ENCODE results near the gene GPC5.

GPC5 gene

GRCh38 chr13:91693466-91693865, 295.0 kb downstream of the GPC5 start:
- no peak for DNase-seq

GRCh38 chr13:91698308-91698707, 299.9 kb downstream of the GPC5 start:
- Histone ChIP-seq H3K4me1 (ENCODE audit: control insufficient read depth in 1 of 2, insufficient read depth in 2 of 2, low read length in 2 of 2) (no peaks in the 10 kb centered on the region), H3K27me3 (ENCODE audit: insufficient read depth, low read length) (no peaks in the 10 kb centered on the region), H3K4me3 (ENCODE audit: low read depth, low read length) (no peak overlapping the region), H2BK5ac (ENCODE audit: low read depth, low read length, poor library complexity) (no peak overlapping the region), H3K23ac (ENCODE audit: low read length) (no peak overlapping the region), H4K8ac (ENCODE audit: low read depth, low read length) (no peak overlapping the region), H3K36me3 (ENCODE audit: control insufficient read depth in 1 of 2, insufficient read depth in 2 of 2, low read length in 2 of 2) (no peaks in the 10 kb centered on the region), H3K14ac (ENCODE audit: low read length) (no peak overlapping the region), H3K18ac (ENCODE audit: low read length) (no peak overlapping the region), H3K4me2 (ENCODE audit: low read length) (no peak overlapping the region), H4K12ac (ENCODE audit: low read depth, low read length) (no peak overlapping the region), H3K79me1 (ENCODE audit: low read length) (no peaks in the 10 kb centered on the region), H2AFZ (ENCODE audit: insufficient read depth, low read length, poor library complexity) (no peak overlapping the region), H3K27ac (ENCODE audit: low read depth, low read length) (no peak overlapping the region), H2BK120ac (ENCODE audit: insufficient read depth, low read length, poor library complexity) (no peak overlapping the region), H2BK12ac (ENCODE audit: low read length) (no peak overlapping the region), H3K9me3 (ENCODE audit: insufficient read depth, low read depth, low read length) (no peaks in the 10 kb centered on the region), H3K79me2 (ENCODE audit: control insufficient read depth, insufficient read depth, low read length, poor library complexity) (no peaks in the 10 kb centered on the region), H4K91ac (ENCODE audit: low read depth, low read length) (no peak overlapping the region), H3K4ac (ENCODE audit: low read depth, low read length) (no peak overlapping the region), H2AK5ac (ENCODE audit: low read length) (no peak overlapping the region), H3K9ac (ENCODE audit: low read length) (no peak overlapping the region)
- no peak for DNase-seq
- no CpG with 5 or more reads among the region's 2 CpGs for WGBS (ENCODE audit: extremely low coverage, insufficient coverage, insufficient read length)

More at GRCh38 chr13:91693466-91693865, 295.0 kb downstream of the GPC5 start:
- Histone ChIP-seq H4K8ac (ENCODE audit: low read depth, low read length) (no peak overlapping the region), H4K91ac (ENCODE audit: low read depth, low read length) (no peak overlapping the region), H3K27ac (ENCODE audit: low read depth, low read length) (no peak overlapping the region), H2BK120ac (ENCODE audit: insufficient read depth, low read length, poor library complexity) (no peak overlapping the region), H3K9me3 (ENCODE audit: insufficient read depth, low read depth, low read length) (no peaks in the 10 kb centered on the region), H3K36me3 (ENCODE audit: control insufficient read depth in 1 of 2, insufficient read depth in 2 of 2, low read length in 2 of 2) (no peaks in the 10 kb centered on the region), H3K4ac (ENCODE audit: low read depth, low read length) (no peak overlapping the region), H2BK12ac (ENCODE audit: low read length) (no peak overlapping the region), H2AK5ac (ENCODE audit: low read length) (no peak overlapping the region), H3K14ac (ENCODE audit: low read length) (no peak overlapping the region), H3K27me3 (ENCODE audit: insufficient read depth, low read length) (no peaks in the 10 kb centered on the region), H2BK5ac (ENCODE audit: low read depth, low read length, poor library complexity) (no peak overlapping the region), H3K79me1 (ENCODE audit: low read length) (no peaks in the 10 kb centered on the region), H2AFZ (ENCODE audit: insufficient read depth, low read length, poor library complexity) (no peak overlapping the region), H3K9ac (ENCODE audit: low read length) (no peak overlapping the region), H3K79me2 (ENCODE audit: control insufficient read depth, insufficient read depth, low read length, poor library complexity) (no peaks in the 10 kb centered on the region), H3K18ac (ENCODE audit: low read length) (no peak overlapping the region), H3K4me3 (ENCODE audit: low read depth, low read length) (no peak overlapping the region), H4K12ac (ENCODE audit: low read depth, low read length) (no peak overlapping the region), H3K4me2 (ENCODE audit: low read length) (no peak overlapping the region), H3K4me1 (ENCODE audit: control insufficient read depth in 1 of 2, insufficient read depth in 2 of 2, low read length in 2 of 2) (no peaks in the 10 kb centered on the region), H3K23ac (ENCODE audit: low read length) (no peak overlapping the region)
- WGBS (ENCODE audit: extremely low coverage, insufficient coverage, insufficient read length), result no CpG with 5 or more reads among the region's 11 CpGs

GRCh38 chr13:91698767-91699166, 300.3 kb downstream of the GPC5 start:
- H3K4ac ChIP-seq (ENCODE audit: low read depth, low read length), result no peak overlapping the region
- H3K14ac ChIP-seq (ENCODE audit: low read length), result no peak overlapping the region
- no peak overlapping the region for H2AK5ac ChIP-seq (ENCODE audit: low read length)
- H2BK120ac ChIP-seq (ENCODE audit: insufficient read depth, low read length, poor library complexity), result no peak overlapping the region
- no peak overlapping the region for H2BK5ac ChIP-seq (ENCODE audit: low read depth, low read length, poor library complexity)
- no peak overlapping the region for H3K9ac ChIP-seq (ENCODE audit: low read length)
- no peak overlapping the region for H3K27ac ChIP-seq (ENCODE audit: low read depth, low read length)
- H3K23ac ChIP-seq (ENCODE audit: low read length), result no peak overlapping the region
- H2AFZ ChIP-seq (ENCODE audit: insufficient read depth, low read length, poor library complexity), result no peak overlapping the region
- H2BK12ac ChIP-seq (ENCODE audit: low read length), result no peak overlapping the region
- no peak overlapping the region for H3K4me3 ChIP-seq (ENCODE audit: low read depth, low read length)
- DNase-seq, result no peak
- H3K18ac ChIP-seq (ENCODE audit: low read length), result no peak overlapping the region
- no peaks in the 10 kb centered on the region for H3K9me3 ChIP-seq (ENCODE audit: insufficient read depth, low read depth, low read length)
- no peaks in the 10 kb centered on the region for H3K79me1 ChIP-seq (ENCODE audit: low read length)
- H3K27me3 ChIP-seq (ENCODE audit: insufficient read depth, low read length), result no peaks in the 10 kb centered on the region
- no peak overlapping the region for H4K8ac ChIP-seq (ENCODE audit: low read depth, low read length)
- H3K4me2 ChIP-seq (ENCODE audit: low read length), result no peak overlapping the region
- H3K4me1 ChIP-seq (ENCODE audit: control insufficient read depth in 1 of 2, insufficient read depth in 2 of 2, low read length in 2 of 2), result no peaks in the 10 kb centered on the region
- H4K91ac ChIP-seq (ENCODE audit: low read depth, low read length), result no peak overlapping the region
- H4K12ac ChIP-seq (ENCODE audit: low read depth, low read length), result no peak overlapping the region
- WGBS (ENCODE audit: extremely low coverage, insufficient coverage, insufficient read length), result no CpG with 5 or more reads among the region's 3 CpGs
- no peaks in the 10 kb centered on the region for H3K79me2 ChIP-seq (ENCODE audit: control insufficient read depth, insufficient read depth, low read length, poor library complexity)
- H3K36me3 ChIP-seq (ENCODE audit: control insufficient read depth in 1 of 2, insufficient read depth in 2 of 2, low read length in 2 of 2), result no peaks in the 10 kb centered on the region

GRCh38 chr13:91699863-91700262, 301.4 kb downstream of the GPC5 start:
- no peak overlapping the region for H3K27ac ChIP-seq (ENCODE audit: low read depth, low read length)
- no peaks in the 10 kb centered on the region for H3K36me3 ChIP-seq (ENCODE audit: control insufficient read depth in 1 of 2, insufficient read depth in 2 of 2, low read length in 2 of 2)
- H3K14ac ChIP-seq (ENCODE audit: low read length), result no peak overlapping the region
- no peak overlapping the region for H4K12ac ChIP-seq (ENCODE audit: low read depth, low read length)
- H3K23ac ChIP-seq (ENCODE audit: low read length), result no peak overlapping the region
- no peaks in the 10 kb centered on the region for H3K27me3 ChIP-seq (ENCODE audit: insufficient read depth, low read length)
- no peak overlapping the region for H2AK5ac ChIP-seq (ENCODE audit: low read length)
- no peaks in the 10 kb centered on the region for H3K4me1 ChIP-seq (ENCODE audit: control insufficient read depth in 1 of 2, insufficient read depth in 2 of 2, low read length in 2 of 2)
- H3K4me2 ChIP-seq (ENCODE audit: low read length), result no peak overlapping the region
- H4K91ac ChIP-seq (ENCODE audit: low read depth, low read length), result no peak overlapping the region
- H3K79me1 ChIP-seq (ENCODE audit: low read length), result no peaks in the 10 kb centered on the region
- no peak overlapping the region for H3K18ac ChIP-seq (ENCODE audit: low read length)
- no peaks in the 10 kb centered on the region for H3K79me2 ChIP-seq (ENCODE audit: control insufficient read depth, insufficient read depth, low read length, poor library complexity)
- no peak overlapping the region for H3K4me3 ChIP-seq (ENCODE audit: low read depth, low read length)
- no peak overlapping the region for H2BK12ac ChIP-seq (ENCODE audit: low read length)
- H2BK120ac ChIP-seq (ENCODE audit: insufficient read depth, low read length, poor library complexity), result no peak overlapping the region
- H2AFZ ChIP-seq (ENCODE audit: insufficient read depth, low read length, poor library complexity), result no peak overlapping the region
- no peak for DNase-seq
- H3K4ac ChIP-seq (ENCODE audit: low read depth, low read length), result no peak overlapping the region
- no peaks in the 10 kb centered on the region for H3K9me3 ChIP-seq (ENCODE audit: insufficient read depth, low read depth, low read length)
- no peak overlapping the region for H3K9ac ChIP-seq (ENCODE audit: low read length)
- no peak overlapping the region for H4K8ac ChIP-seq (ENCODE audit: low read depth, low read length)
- H2BK5ac ChIP-seq (ENCODE audit: low read depth, low read length, poor library complexity), result no peak overlapping the region

- no peak overlapping the region for H3K9ac ChIP-seq (ENCODE audit: low read length)
- no peak overlapping the region for H2BK120ac ChIP-seq (ENCODE audit: insufficient read depth, low read length, poor library complexity)
- no peak overlapping the region for H3K23ac ChIP-seq (ENCODE audit: low read length)
- H2AFZ ChIP-seq (ENCODE audit: insufficient read depth, low read length, poor library complexity), result no peak overlapping the region
- H3K4me3 ChIP-seq (ENCODE audit: low read depth, low read length), result no peak overlapping the region
- H3K4ac ChIP-seq (ENCODE audit: low read depth, low read length), result no peak overlapping the region
- no peak overlapping the region for H2BK12ac ChIP-seq (ENCODE audit: low read length)
- H3K4me2 ChIP-seq (ENCODE audit: low read length), result no peak overlapping the region
- H3K18ac ChIP-seq (ENCODE audit: low read length), result no peak overlapping the region
- no peak overlapping the region for H3K27ac ChIP-seq (ENCODE audit: low read depth, low read length)
- DNase-seq, result no peak
- no peak overlapping the region for H2BK5ac ChIP-seq (ENCODE audit: low read depth, low read length, poor library complexity)
- no peaks in the 10 kb centered on the region for H3K27me3 ChIP-seq (ENCODE audit: insufficient read depth, low read length)
- H3K14ac ChIP-seq (ENCODE audit: low read length), result no peak overlapping the region
- no peaks in the 10 kb centered on the region for H3K4me1 ChIP-seq (ENCODE audit: control insufficient read depth in 1 of 2, insufficient read depth in 2 of 2, low read length in 2 of 2)
- no peak overlapping the region for H4K8ac ChIP-seq (ENCODE audit: low read depth, low read length)
- H3K9me3 ChIP-seq (ENCODE audit: insufficient read depth, low read depth, low read length), result no peaks in the 10 kb centered on the region
- H3K79me2 ChIP-seq (ENCODE audit: control insufficient read depth, insufficient read depth, low read length, poor library complexity), result no peaks in the 10 kb centered on the region
- H4K91ac ChIP-seq (ENCODE audit: low read depth, low read length), result no peak overlapping the region
- H3K79me1 ChIP-seq (ENCODE audit: low read length), result no peaks in the 10 kb centered on the region
- no peak overlapping the region for H4K12ac ChIP-seq (ENCODE audit: low read depth, low read length)
- H3K36me3 ChIP-seq (ENCODE audit: control insufficient read depth in 1 of 2, insufficient read depth in 2 of 2, low read length in 2 of 2), result no peaks in the 10 kb centered on the region
- H2AK5ac ChIP-seq (ENCODE audit: low read length), result no peak overlapping the region
These were observed 303.6 kb downstream of the GPC5 start for GRCh38 chr13:91701975-91702374.
